ENCODE data around the gene LRG1. TPM values are rescaled to one million over a fixed set of nuclear protein-coding genes. Genes with fewer than 3 reads are reported as not detected.

LRG1 gene
- total RNA-seq, 1 donor from 2014 or later = 0.25 TPM

DNA sequence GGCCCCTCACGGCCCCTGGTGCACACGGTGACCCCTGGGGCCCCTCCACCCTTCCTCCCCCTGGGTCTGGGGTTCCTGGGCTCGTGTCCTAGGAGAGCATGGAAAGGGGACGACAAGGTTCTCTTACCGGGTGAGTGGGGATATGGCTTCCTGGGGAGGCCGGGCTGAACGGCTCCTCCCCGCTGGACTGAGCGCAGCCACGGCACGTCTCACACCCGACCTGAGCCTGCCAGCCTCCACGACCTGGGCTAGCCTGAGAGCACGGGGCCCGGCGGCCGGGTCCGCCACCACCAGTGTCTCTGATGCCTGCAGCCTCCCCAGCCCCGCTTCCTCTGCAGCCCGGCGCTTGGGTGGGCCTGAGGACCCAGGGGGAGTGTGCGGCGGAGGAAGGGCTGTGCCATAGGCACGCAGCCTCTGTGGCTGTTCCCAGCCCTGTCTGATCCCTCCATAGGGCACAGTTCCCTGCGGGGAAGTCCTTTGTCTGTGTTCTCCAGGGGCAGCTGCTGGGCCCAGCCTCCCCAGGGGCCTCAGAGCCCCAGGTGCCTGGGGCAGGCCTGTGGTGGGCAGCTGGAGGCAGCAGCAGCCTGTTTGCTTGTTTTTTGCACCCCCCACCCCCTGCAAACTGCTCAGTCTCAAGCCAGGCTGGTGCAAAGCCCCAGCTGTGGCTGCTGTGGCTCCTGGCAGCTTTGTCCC is 36.6 kb downstream of the LRG1 start:
- DNase-seq (ENCODE audit: low read depth) = no peak
- peaks cover 1% of the 10 kb centered on the region for H3K36me3 ChIP-seq (ENCODE audit: control insufficient read depth, insufficient read depth, low read length)
- no peaks in the 10 kb centered on the region for H3K27me3 ChIP-seq (ENCODE audit: control insufficient read depth, insufficient read depth, low read length)
- no peak overlapping the region for H3K4me3 ChIP-seq (ENCODE audit: low read depth, low read length)
- TF ChIP-seq CTCF (IDR thresholded peaks at IDR 0.05; ENCODE audit: insufficient read depth, low read length, poor library complexity, severe bottlenecking) = no peak

- DNase-seq (ENCODE audit: low read depth) = no peak
- no peak for TF ChIP-seq CTCF (IDR thresholded peaks at IDR 0.05; ENCODE audit: insufficient read depth, low read length, poor library complexity, severe bottlenecking)
- no peak overlapping the region for H3K4me3 ChIP-seq (ENCODE audit: low read depth, low read length)
- H3K27me3 ChIP-seq (ENCODE audit: control insufficient read depth, insufficient read depth, low read length) = no peaks in the 10 kb centered on the region
- H3K36me3 ChIP-seq (ENCODE audit: control insufficient read depth, insufficient read depth, low read length) = peaks cover 1% of the 10 kb centered on the region
Observed at GRCh38 chr19:4502282-4503131, 37.3 kb downstream of the LRG1 start.

GRCh38 chr19:4501691-4502090 is 38.1 kb downstream of the LRG1 start:
- H3K4me3 ChIP-seq (ENCODE audit: low read depth, low read length) = no peak overlapping the region
- H3K36me3 ChIP-seq (ENCODE audit: control insufficient read depth, insufficient read depth, low read length) = peaks cover 1% of the 10 kb centered on the region
- no peaks in the 10 kb centered on the region for H3K27me3 ChIP-seq (ENCODE audit: control insufficient read depth, insufficient read depth, low read length)
- DNase-seq (ENCODE audit: low read depth) = no peak
- TF ChIP-seq CTCF (IDR thresholded peaks at IDR 0.05; ENCODE audit: insufficient read depth, low read length, poor library complexity, severe bottlenecking) = no peak

DNA sequence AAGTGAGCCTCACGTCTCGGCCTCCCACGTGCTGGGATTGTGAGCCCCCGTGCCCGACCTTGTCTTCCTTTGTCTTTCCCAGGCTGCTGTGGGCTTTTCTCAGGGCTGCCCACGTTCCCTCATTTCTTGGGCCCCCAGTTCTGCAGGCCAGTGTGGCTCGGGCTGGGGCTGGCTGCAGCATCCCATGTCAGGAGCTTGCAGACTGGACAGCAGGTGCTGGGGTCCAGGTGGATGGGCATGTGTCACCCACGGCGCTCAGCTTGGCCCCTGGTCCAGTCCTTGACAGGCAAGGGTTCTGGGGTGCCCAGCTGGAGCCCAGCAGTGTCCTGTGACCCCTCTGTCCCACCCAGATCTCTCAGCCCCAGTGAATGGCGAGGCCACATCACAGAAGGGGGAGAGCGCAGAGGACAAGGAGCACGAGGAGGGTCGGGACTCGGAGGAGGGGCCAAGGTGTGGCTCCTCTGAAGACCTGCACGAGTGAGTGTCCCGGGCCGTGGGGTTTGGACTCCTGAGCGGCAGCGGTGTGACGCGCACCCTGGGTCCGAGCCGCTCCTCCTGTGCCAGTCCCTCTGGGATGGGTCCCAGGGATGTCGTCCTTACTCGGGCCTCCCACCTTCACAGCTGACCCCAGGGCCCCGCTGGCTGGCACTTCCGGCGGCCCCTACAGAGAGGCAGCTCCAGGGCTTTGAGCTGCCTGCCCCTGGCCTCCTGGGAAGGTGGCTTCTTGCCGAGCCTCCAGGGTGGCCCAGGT is 38.8 kb downstream of the LRG1 start:
- H3K36me3 ChIP-seq (ENCODE audit: control insufficient read depth, insufficient read depth, low read length) = peaks cover 1% of the 10 kb centered on the region
- no peak overlapping the region for H3K4me3 ChIP-seq (ENCODE audit: low read depth, low read length)
- TF ChIP-seq CTCF (IDR thresholded peaks at IDR 0.05; ENCODE audit: insufficient read depth, low read length, poor library complexity, severe bottlenecking) = no peak
- no peaks in the 10 kb centered on the region for H3K27me3 ChIP-seq (ENCODE audit: control insufficient read depth, insufficient read depth, low read length)
- DNase-seq (ENCODE audit: low read depth) = no peak

- Histone ChIP-seq H3K4me3 (ENCODE audit: low read depth, low read length) (no peak overlapping the region), H3K36me3 (ENCODE audit: control insufficient read depth, insufficient read depth, low read length) (peaks cover 1% of the 10 kb centered on the region), H3K27me3 (ENCODE audit: control insufficient read depth, insufficient read depth, low read length) (no peaks in the 10 kb centered on the region)
- no peak for TF ChIP-seq CTCF (IDR thresholded peaks at IDR 0.05; ENCODE audit: insufficient read depth, low read length, poor library complexity, severe bottlenecking)
- DNase-seq (ENCODE audit: low read depth) = no peak
Observed at GRCh38 chr19:4499855-4500254, 40.0 kb downstream of the LRG1 start.

Measured in kidney epithelial cell (primary cell).